SK-N-SH treated with all-trans-retinoic acid at 6 μM for 48 hours (cell line): Measurements from ENCODE around the gene TMPRSS5.

ENCODE experiments used
- ARNTL ChIP-seq: fragments of 450-650 bp; formaldehyde crosslinking; IDR thresholded peaks from 2 replicates; pipeline ENCODE4 v1.5.0; 2020; ENCODE audit warnings: low read depth, mild to moderate bottlenecking, moderate library complexity, borderline replicate concordance
- BACH2 ChIP-seq: fragments of 250-450 bp; sonication (Bioruptor Pico); IDR thresholded peaks from 2 replicates; pipeline ENCODE4 v1.9.0; 2021; ENCODE audit warnings: mild to moderate bottlenecking, borderline replicate concordance
- CREB5 ChIP-seq: fragments of 250-450 bp; sonication (Bioruptor Pico); IDR thresholded peaks from 2 replicates; pipeline ENCODE4 v1.5.1; 2020; ENCODE audit warnings: low read depth, mild to moderate bottlenecking, moderate library complexity
- CSDC2 ChIP-seq: fragments of 250-450 bp; sonication (Bioruptor Pico); IDR thresholded peaks from 2 replicates; pipeline ENCODE4 v1.5.0; 2020; ENCODE audit warnings: mild to moderate bottlenecking, moderate library complexity
- GLIS3 ChIP-seq: fragments of 250-450 bp; sonication (Bioruptor Pico); IDR thresholded peaks from 2 replicates; pipeline ENCODE4 v1.5.0; 2020; ENCODE audit warnings: mild to moderate bottlenecking, moderate library complexity
- RARB ChIP-seq: fragments of 250-450 bp; sonication (Bioruptor Pico); IDR thresholded peaks from 2 replicates; pipeline ENCODE4 v1.8.0; 2021; ENCODE audit warnings: mild to moderate bottlenecking, moderate library complexity
- TSHZ2 ChIP-seq: fragments of 250-450 bp; sonication (Bioruptor Pico); IDR thresholded peaks from 2 replicates; pipeline ENCODE4 v1.5.0; 2020; ENCODE audit warnings: mild to moderate bottlenecking, moderate library complexity
- ZFP30 ChIP-seq: fragments of 450-650 bp; formaldehyde crosslinking; IDR thresholded peaks from 2 replicates; pipeline ENCODE4 v1.5.0; 2022; ENCODE audit warnings: mild to moderate bottlenecking, moderate library complexity
- ZNF70 ChIP-seq: fragments of 450-650 bp; formaldehyde crosslinking; IDR thresholded peaks from 2 replicates; pipeline ENCODE4 v1.5.0; 2020; ENCODE audit warnings: mild to moderate bottlenecking, moderate library complexity
- ZNF8 ChIP-seq: fragments of 450-650 bp; formaldehyde crosslinking; IDR thresholded peaks from 2 replicates; pipeline ENCODE4 v1.5.0; 2020; ENCODE audit warnings: mild to moderate bottlenecking, moderate library complexity
- TF ChIP-seq, protein P1 (sequence below): fragments of 250-450 bp; sonication (Bioruptor Pico); IDR thresholded peaks from 2 replicates; pipeline ENCODE4 v1.8.0; 2020; ENCODE audit warnings: mild to moderate bottlenecking, moderate library complexity, borderline replicate concordance

- TF ChIP-seq GLIS3 (CRISPR knock-in tag) (no peak), CSDC2 (no peak), ZNF70 (CRISPR knock-in tag) (no peak), CREB5 (no peak), RARB (CRISPR knock-in tag) (no peak), BACH2 (no peak), TSHZ2 (no peak), ZNF8 (CRISPR knock-in tag) (no peak), ARNTL (CRISPR knock-in tag) (no peak), ZFP30 (CRISPR knock-in tag) (no peak)
- TF ChIP-seq, protein P1, sequence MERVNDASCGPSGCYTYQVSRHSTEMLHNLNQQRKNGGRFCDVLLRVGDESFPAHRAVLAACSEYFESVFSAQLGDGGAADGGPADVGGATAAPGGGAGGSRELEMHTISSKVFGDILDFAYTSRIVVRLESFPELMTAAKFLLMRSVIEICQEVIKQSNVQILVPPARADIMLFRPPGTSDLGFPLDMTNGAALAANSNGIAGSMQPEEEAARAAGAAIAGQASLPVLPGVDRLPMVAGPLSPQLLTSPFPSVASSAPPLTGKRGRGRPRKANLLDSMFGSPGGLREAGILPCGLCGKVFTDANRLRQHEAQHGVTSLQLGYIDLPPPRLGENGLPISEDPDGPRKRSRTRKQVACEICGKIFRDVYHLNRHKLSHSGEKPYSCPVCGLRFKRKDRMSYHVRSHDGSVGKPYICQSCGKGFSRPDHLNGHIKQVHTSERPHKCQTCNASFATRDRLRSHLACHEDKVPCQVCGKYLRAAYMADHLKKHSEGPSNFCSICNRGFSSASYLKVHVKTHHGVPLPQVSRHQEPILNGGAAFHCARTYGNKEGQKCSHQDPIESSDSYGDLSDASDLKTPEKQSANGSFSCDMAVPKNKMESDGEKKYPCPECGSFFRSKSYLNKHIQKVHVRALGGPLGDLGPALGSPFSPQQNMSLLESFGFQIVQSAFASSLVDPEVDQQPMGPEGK (CRISPR knock-in tag) = no peak
Measured at GRCh38 chr11:113663567-113663966, 42.5 kb downstream of the TMPRSS5 start.
